Stimulated activated CD8-positive, alpha-beta memory T cell treated with anti-CD3 and anti-CD28 coated beads, Interleukin-12 subunit alpha, Interleukin-12 subunit beta, amount 100 ng/mL, for 1 hour (primary cell): ENCODE results near the gene SERPINH1.

ENCODE experiments used
- DNase-seq: peaks from one replicate; pipeline ENCODE4 v3.0.0-alpha.2; 2020; ENCODE audit warnings: low read depth

Gene SERPINH1

GRCh38 chr11:75562048-75562835 lies at the start of gene SERPINH1:
Gene SERPINH1, plus strand, starts transcription at chr11:75562253. Its CDS starts 4,097 bp downstream, at chr11:75566350.
- DNase-seq, result peak; percentile 22

GRCh38 chr11:75513250-75513649 lies 48.8 kb upstream of the SERPINH1 start:
- DNase-seq, result no peak

- no peak for DNase-seq
These were observed 47.5 kb upstream of the SERPINH1 start for GRCh38 chr11:75514596-75514995.

- no peak for DNase-seq
These were observed 45.9 kb upstream of the SERPINH1 start for GRCh38 chr11:75516140-75516539.

- DNase-seq, result no peak
These were observed 45.2 kb upstream of the SERPINH1 start for GRCh38 chr11:75516886-75517285.

- DNase-seq, result no peak
These were observed 43.9 kb upstream of the SERPINH1 start for GRCh38 chr11:75518204-75518549.

- no peak for DNase-seq
These were observed 43.0 kb upstream of the SERPINH1 start for GRCh38 chr11:75518771-75519653.

GRCh38 chr11:75520688-75521087 lies 41.4 kb upstream of the SERPINH1 start:
- no peak for DNase-seq

GRCh38 chr11:75522286-75523044 lies 39.6 kb upstream of the SERPINH1 start:
- no peak for DNase-seq

GRCh38 chr11:75523189-75523588 lies 38.9 kb upstream of the SERPINH1 start:
- DNase-seq, result no peak

GRCh38 chr11:75523811-75524664 lies 38.0 kb upstream of the SERPINH1 start:
- DNase-seq, result no peak

GRCh38 chr11:75524665-75525432 lies 37.2 kb upstream of the SERPINH1 start:
- no peak for DNase-seq

- peak; percentile 62 for DNase-seq
These were observed 36.4 kb upstream of the SERPINH1 start, which contains the start of gene GDPD5 for GRCh38 chr11:75525433-75526191. Gene GDPD5, minus strand, starts transcription at chr11:75525941. Its CDS starts 48,206 bp downstream, at chr11:75477735.

- DNase-seq, result no peak
These were observed 35.9 kb upstream of the SERPINH1 start for GRCh38 chr11:75526192-75526541.

GRCh38 chr11:75527130-75527529 lies 34.9 kb upstream of the SERPINH1 start:
- DNase-seq, result no peak

GRCh38 chr11:75527938-75528735 lies 33.9 kb upstream of the SERPINH1 start:
- no peak for DNase-seq

GRCh38 chr11:75530577-75530976 lies 31.5 kb upstream of the SERPINH1 start:
- no peak for DNase-seq

GRCh38 chr11:75531325-75531724 lies 30.7 kb upstream of the SERPINH1 start:
- no peak for DNase-seq
